ENCODE data around the gene WDR93. TPM values are rescaled to one million over a fixed set of nuclear protein-coding genes. Genes with fewer than 3 reads are reported as not detected.

Gene WDR93
- total RNA-seq, 4 donors from 2014 or later = 0.21 to 0.39 TPM; not detected in 2

DNA sequence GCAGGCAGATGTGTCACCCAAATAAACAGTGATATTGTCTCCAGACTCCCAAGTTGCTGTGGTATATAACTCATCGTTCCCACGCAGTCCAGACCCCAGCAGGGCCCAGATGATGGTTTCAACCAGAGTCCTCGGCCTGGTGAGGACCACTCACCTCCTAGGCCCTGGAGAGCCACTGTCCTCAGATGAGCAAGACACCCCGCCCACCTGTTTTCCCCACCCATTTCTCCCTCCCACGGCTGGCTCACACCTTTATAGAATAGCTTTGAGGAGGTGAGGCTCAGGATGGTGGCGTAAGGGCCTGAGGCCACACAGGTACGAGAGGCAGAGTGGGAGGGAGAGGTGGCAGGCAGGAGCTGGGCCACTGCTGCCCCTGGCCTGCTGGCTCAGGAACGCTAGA, 53.0 kb downstream of the WDR93 start:
- DNase-seq (ENCODE audit: low spot score in 2 of 2) = no peak
- Histone ChIP-seq H3K27me3 (peaks cover 0 to 32% of the 10 kb centered on the region in 2 donors), H3K4me1 (no peaks in the 10 kb centered on the region), H3K4me3 (no peak overlapping the region), H3K36me3 (no peaks in the 10 kb centered on the region), H3K9me3 (no peaks in the 10 kb centered on the region), H3K27ac (no peak overlapping the region)
- WGBS, 2 donors = 81 to 88% methylated on average over 8 of the region's 8 CpGs
- no peak for TF ChIP-seq EP300 (IDR thresholded peaks at IDR 0.05)
- no peak for TF ChIP-seq CTCF (IDR thresholded peaks at IDR 0.05)
- no peak for TF ChIP-seq POLR2A (IDR thresholded peaks at IDR 0.05)

DNA sequence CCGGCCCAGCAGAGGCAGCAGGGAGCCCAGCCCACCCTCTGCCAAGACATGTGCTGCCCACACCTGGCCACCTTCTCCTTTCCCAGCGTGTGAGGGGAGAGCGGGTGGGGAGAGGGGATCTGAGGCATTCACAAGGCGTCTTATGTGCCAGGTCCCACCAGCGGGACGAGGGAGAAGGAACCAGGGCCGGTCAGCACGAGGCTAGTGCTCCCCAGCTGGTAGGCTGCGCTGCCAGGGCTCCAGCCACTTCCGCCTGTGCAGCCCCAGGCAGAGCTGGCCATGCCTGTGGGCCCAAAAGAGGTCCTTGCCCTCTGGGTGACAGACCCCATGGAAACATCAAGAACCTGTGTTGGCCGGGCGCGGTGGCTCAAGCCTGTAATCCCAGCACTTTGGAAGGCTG, 54.5 kb downstream of the WDR93 start:
- Histone ChIP-seq H3K27ac (no peak overlapping the region), H3K4me1 (peaks cover 0 to 6% (median 3%) of the 10 kb centered on the region in 4 donors), H3K4me3 (no peak overlapping the region), H3K36me3 (no peaks in the 10 kb centered on the region), H3K9me3 (no peaks in the 10 kb centered on the region), H3K27me3 (peaks cover 0 to 39% of the 10 kb centered on the region in 2 donors)
- DNase-seq (ENCODE audit: low spot score in 2 of 2) = no peak
- WGBS, 2 donors = 71 to 75% methylated on average over 11 to 13 of the region's 13 CpGs
- TF ChIP-seq EP300 (IDR thresholded peaks at IDR 0.05) = no peak
- TF ChIP-seq CTCF (IDR thresholded peaks at IDR 0.05) = no peak
- TF ChIP-seq POLR2A (IDR thresholded peaks at IDR 0.05) = no peak

DNA sequence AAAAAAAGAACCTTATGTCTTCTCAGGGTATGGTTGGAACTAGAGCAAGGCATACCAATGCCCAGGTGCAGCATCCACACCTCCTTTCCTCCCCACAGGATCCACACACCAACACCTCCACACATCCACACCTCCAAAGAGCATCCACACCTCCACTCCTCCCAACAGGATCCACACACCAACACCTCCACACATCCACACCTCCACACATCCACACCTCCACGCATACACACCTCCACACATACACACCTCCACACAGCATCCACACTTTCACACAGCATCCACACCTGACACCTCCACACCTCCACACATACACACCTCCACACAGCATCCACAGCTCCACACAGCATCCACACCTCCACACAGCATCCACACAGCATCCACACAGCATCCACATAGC, 55.2 kb downstream of the WDR93 start:
- DNase-seq (ENCODE audit: low spot score in 2 of 2) = no peak
- Histone ChIP-seq H3K9me3 (no peaks in the 10 kb centered on the region), H3K4me3 (no peak overlapping the region), H3K36me3 (no peaks in the 10 kb centered on the region), H3K27ac (no peak overlapping the region), H3K27me3 (peaks cover 0 to 41% of the 10 kb centered on the region in 2 donors), H3K4me1 (peaks cover 0 to 11% (median 6%) of the 10 kb centered on the region in 4 donors)
- WGBS, 2 donors = 0 to 53% methylated on average over 1 of the region's 1 CpG
- TF ChIP-seq CTCF (IDR thresholded peaks at IDR 0.05) = no peak
- no peak for TF ChIP-seq EP300 (IDR thresholded peaks at IDR 0.05)
- no peak for TF ChIP-seq POLR2A (IDR thresholded peaks at IDR 0.05)

DNA sequence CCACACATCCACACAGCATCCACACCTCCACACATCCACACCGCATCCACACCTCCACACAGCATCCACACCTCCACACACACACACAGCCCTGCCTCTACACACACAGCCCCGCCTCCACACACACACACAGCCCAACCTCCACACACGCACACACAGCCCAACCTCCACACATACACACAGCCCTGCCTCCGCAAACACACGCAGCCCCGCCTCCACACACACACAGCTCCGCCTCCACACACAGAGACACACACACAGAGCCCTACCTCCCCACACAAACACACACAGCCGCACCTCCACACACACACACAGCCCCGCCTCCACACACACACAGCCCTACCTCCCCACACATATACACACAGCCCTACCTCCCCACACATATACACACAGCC, 55.8 kb downstream of the WDR93 start:
- Histone ChIP-seq H3K27me3 (peaks cover 0 to 41% of the 10 kb centered on the region in 2 donors), H3K36me3 (no peaks in the 10 kb centered on the region), H3K27ac (no peak overlapping the region), H3K4me3 (no peak overlapping the region), H3K9me3 (no peaks in the 10 kb centered on the region), H3K4me1 (peaks cover 0 to 16% (median 10%) of the 10 kb centered on the region in 4 donors)
- TF ChIP-seq EP300 (IDR thresholded peaks at IDR 0.05) = no peak
- TF ChIP-seq CTCF (IDR thresholded peaks at IDR 0.05) = no peak
- no peak for TF ChIP-seq POLR2A (IDR thresholded peaks at IDR 0.05)
- 64 to 77% methylated on average over 9 of the region's 9 CpGs for WGBS, 2 donors
- no peak for DNase-seq (ENCODE audit: low spot score in 2 of 2)

DNA sequence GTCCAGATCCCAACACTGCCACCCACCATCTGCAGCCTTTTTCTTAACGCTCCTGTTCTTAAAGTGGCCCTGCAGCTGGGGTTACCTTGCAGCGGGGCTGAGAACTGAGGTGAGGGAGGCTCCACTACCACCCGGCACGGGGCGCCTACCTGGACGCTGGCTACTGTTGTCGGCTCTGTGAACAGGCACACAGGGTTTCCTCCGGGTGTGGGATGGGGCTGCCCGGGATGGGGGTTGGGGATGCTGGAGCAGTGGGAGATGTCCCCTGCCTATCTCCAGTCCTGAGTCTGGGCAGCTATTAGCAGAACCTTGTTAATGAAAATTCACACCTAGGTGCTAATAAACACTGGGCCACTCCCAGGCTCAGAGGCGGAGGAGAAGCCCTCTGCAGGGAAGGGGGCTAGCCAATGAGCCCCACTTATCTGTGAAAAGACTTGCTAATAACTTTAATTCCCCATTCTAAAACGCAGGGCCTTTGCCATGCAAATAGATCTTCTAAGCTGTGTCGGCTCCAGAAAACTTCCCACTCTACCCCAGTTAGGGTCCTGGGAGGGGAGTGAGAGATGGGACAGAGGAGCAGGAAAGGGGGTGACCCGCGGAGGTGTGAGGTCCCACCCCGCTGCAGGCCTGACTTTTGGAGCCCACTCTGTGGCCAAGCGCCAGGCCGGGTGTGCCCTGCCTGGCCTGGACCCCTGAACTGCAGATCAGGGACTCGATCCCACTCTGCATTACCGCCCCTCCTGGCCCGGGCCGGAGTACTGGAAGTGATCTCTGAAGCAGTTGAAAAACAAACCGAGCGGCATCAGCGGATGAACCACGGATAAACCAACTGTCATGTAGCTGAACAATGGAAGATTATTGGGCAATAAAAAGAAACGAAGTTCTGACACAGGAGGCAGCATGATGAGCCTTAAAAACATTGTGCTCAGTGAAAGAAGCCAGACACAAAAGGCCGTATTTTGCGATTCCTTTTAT, 57.4 kb downstream of the WDR93 start:
- Histone ChIP-seq H3K27me3 (peaks cover 0 to 41% of the 10 kb centered on the region in 2 donors), H3K9me3 (no peaks in the 10 kb centered on the region), H3K36me3 (no peaks in the 10 kb centered on the region), H3K4me1 (peaks cover 0 to 17% (median 11%) of the 10 kb centered on the region in 4 donors), H3K4me3 (no peak overlapping the region), H3K27ac (no peak overlapping the region)
- TF ChIP-seq CTCF (IDR thresholded peaks at IDR 0.05) = no peak
- DNase-seq (ENCODE audit: low spot score in 2 of 2) = no peak
- 45 to 54% methylated on average over 28 of the region's 28 CpGs for WGBS, 2 donors
